Common myeloid progenitor, CD34-positive (primary cell): Measurements from ENCODE around the gene MMP14.

Source experiments
- CTCF ChIA-PET: fragments of 350-600 bp; sonication (Branson Sonifier 250); formaldehyde crosslinking; loops from one replicate; lab custom pipeline; 2021; ENCODE audit warnings: antibody characterized with exemption; lab: Charles Lee
- POLR2A ChIA-PET: fragments of 350-600 bp; sonication (Branson Sonifier 250); formaldehyde crosslinking; loops from one replicate; lab custom pipeline; 2021; ENCODE audit warnings: antibody characterized with exemption; lab: Charles Lee
- DNase-seq, 3 donors: peaks; one replicate each; pipeline versions ENCODE4 v3.0.0 to v3.0.0-alpha.2; 2013
- H3K27ac ChIP-seq, 2 experiments: 1 replicate in 1 of 2; 2 replicates in 1 of 2; pipeline ENCODE4 v1.7.0; 2013; ENCODE audit warnings: inconsistent platforms in 2 of 2, low read length in 2 of 2, mild to moderate bottlenecking in 2 of 2, low read depth in 1 of 2, moderate library complexity in 1 of 2; ENCODE audit not compliant: severe bottlenecking in 2 of 2, insufficient read depth in 1 of 2, poor library complexity in 1 of 2
- H3K27me3 ChIP-seq, 5 experiments: replicated peaks in 2 of 5; 1 replicate in 3 of 5; 2 replicates in 2 of 5; pipeline versions ENCODE4 v1.6.1 to v1.7.0; 2013; ENCODE audit warnings: low read length in 4 of 5, mild to moderate bottlenecking in 2 of 5, moderate library complexity in 2 of 5, inconsistent platforms in 1 of 5; ENCODE audit not compliant: insufficient read depth in 5 of 5, control insufficient read depth in 4 of 5
- H3K36me3 ChIP-seq, 4 experiments: 1 replicate in 2 of 4; 2 replicates in 2 of 4; pipeline versions ENCODE4 v1.6.1 to v1.7.0; 2013; ENCODE audit warnings: low read length in 3 of 4, control low read depth in 1 of 4, mild to moderate bottlenecking in 1 of 4; ENCODE audit not compliant: control insufficient read depth in 4 of 4, insufficient read depth in 4 of 4
- H3K4me1 ChIP-seq, 4 experiments: 1 replicate in 3 of 4; 2 replicates in 1 of 4; pipeline versions ENCODE4 v1.6.1 to v1.7.1; 2013; ENCODE audit warnings: low read length in 3 of 4, mild to moderate bottlenecking in 3 of 4, control low read depth in 1 of 4, inconsistent platforms in 1 of 4, moderate library complexity in 1 of 4; ENCODE audit not compliant: control insufficient read depth in 4 of 4, insufficient read depth in 4 of 4; ENCODE audit errors: control extremely low read depth in 1 of 4
- H3K4me3 ChIP-seq, 7 experiments: 1 replicate in 4 of 7; 2 replicates in 3 of 7; pipeline versions ENCODE4 v1.5.1 to v1.7.0; 2013; ENCODE audit warnings: mild to moderate bottlenecking in 7 of 7, low read length in 6 of 7, moderate library complexity in 6 of 7, inconsistent platforms in 2 of 7, low read depth in 2 of 7, control low read depth in 1 of 7; ENCODE audit not compliant: insufficient read depth in 4 of 7, control insufficient read depth in 1 of 7; ENCODE audit errors: extremely low read depth in 1 of 7
- H3K9me3 ChIP-seq, 5 experiments: 1 replicate in 4 of 5; 2 replicates in 1 of 5; pipeline versions ENCODE4 v1.6.1 to v1.7.1; 2013; ENCODE audit warnings: low read length in 4 of 5, mild to moderate bottlenecking in 2 of 5, inconsistent platforms in 1 of 5, low read depth in 1 of 5, moderate library complexity in 1 of 5; ENCODE audit not compliant: control insufficient read depth in 4 of 5, insufficient read depth in 2 of 5; ENCODE audit errors: control extremely low read depth in 1 of 5
- WGBS: methylation state at CpG from one replicate; pipeline ENCODE4 v1.1.5; 2013; ENCODE audit not compliant: insufficient coverage; 5-methylcytosine and 5-hydroxymethylcytosine counted together

Gene MMP14

DNA sequence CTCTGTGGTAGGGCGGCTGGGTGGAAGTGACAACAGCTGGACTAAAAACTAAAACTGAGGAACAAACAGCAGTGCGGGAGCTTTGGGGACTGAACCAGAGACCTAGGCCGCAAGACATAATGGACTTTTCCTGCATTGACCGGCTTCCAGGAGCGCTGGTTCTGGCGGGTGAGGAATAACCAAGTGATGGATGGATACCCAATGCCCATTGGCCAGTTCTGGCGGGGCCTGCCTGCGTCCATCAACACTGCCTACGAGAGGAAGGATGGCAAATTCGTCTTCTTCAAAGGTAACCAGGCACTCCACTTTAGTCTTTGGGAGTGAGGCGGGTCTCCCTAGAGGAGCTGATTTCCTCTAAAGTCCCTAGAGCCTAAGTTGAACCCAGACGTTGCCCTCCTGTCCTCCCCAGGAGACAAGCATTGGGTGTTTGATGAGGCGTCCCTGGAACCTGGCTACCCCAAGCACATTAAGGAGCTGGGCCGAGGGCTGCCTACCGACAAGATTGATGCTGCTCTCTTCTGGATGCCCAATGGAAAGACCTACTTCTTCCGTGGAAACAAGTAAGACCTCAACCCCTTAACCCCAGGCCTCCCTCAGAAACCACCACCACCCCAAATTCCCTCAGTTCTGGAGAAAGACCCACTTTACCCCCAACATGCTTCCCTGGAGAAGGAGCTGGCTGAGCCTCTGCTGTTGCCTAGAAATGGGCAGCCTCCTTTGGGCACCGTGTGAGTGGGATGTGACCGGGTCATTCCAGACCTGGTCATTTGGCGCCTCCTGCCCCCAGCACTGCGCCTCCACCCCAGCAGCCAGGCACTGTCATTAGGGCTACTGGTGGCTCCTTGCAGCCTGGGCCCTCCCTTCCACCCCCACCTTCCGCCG is 8.1 kb downstream of the MMP14 start:
- Histone ChIP-seq H3K4me1 (peaks cover 3 to 27% (median 22%) of the 10 kb centered on the region in 4 experiments), H3K36me3 (no peaks in the 10 kb centered on the region), H3K27ac (no peak overlapping the region), H3K27me3 (peaks cover 0 to 18% (median 3%) of the 10 kb centered on the region in 5 experiments), H3K4me3 (no peak overlapping the region), H3K9me3 (no peaks in the 10 kb centered on the region)
- ChIA-PET POLR2A (no interaction called here), CTCF (interaction anchor here (1.6 to 23.5 kb wide), 4 partner anchors 9 to 272 kb away, joined by 4 to 707 read pairs (median 10); partner anchors contain the start of genes MMP14 and MRPL52)
- no peak for DNase-seq
- WGBS = 98% methylated on average over 20 of the region's 22 CpGs

DNA sequence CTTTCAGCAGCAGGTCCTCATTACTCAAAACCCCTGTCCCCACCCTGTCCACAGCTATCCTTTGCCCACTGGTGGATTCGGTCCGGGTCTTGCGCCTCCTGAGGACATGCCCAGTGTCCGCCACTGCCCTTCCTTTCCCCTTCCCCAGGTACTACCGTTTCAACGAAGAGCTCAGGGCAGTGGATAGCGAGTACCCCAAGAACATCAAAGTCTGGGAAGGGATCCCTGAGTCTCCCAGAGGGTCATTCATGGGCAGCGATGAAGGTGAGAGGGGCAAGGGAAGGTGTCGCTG is 8.7 kb downstream of the MMP14 start:
- H3K27me3 ChIP-seq = peaks cover 0 to 16% (median 4%) of the 10 kb centered on the region in 5 experiments
- no peaks in the 10 kb centered on the region for H3K36me3 ChIP-seq
- no peaks in the 10 kb centered on the region for H3K9me3 ChIP-seq
- no peak overlapping the region for H3K27ac ChIP-seq
- WGBS = 91% methylated on average over 6 of the region's 9 CpGs
- H3K4me3 ChIP-seq = no peak overlapping the region
- ChIA-PET POLR2A (no interaction called here), CTCF (interaction anchor here (2.1 to 23.5 kb wide), 3 partner anchors 8 to 15 kb away, joined by 8 to 707 read pairs (median 11); partner anchors contain the start of genes MMP14 and MRPL52)
- peaks cover 3 to 27% (median 20%) of the 10 kb centered on the region in 4 experiments for H3K4me1 ChIP-seq
- no peak for DNase-seq

DNA sequence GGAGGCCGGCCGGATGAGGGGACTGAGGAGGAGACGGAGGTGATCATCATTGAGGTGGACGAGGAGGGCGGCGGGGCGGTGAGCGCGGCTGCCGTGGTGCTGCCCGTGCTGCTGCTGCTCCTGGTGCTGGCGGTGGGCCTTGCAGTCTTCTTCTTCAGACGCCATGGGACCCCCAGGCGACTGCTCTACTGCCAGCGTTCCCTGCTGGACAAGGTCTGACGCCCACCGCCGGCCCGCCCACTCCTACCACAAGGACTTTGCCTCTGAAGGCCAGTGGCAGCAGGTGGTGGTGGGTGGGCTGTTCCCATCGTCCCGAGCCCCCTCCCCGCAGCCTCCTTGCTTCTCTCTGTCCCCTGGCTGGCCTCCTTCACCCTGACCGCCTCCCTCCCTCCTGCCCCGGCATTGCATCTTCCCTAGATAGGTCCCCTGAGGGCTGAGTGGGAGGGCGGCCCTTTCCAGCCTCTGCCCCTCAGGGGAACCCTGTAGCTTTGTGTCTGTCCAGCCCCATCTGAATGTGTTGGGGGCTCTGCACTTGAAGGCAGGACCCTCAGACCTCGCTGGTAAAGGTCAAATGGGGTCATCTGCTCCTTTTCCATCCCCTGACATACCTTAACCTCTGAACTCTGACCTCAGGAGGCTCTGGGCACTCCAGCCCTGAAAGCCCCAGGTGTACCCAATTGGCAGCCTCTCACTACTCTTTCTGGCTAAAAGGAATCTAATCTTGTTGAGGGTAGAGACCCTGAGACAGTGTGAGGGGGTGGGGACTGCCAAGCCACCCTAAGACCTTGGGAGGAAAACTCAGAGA is 9.6 kb downstream of the MMP14 start:
- no peaks in the 10 kb centered on the region for H3K36me3 ChIP-seq
- ChIA-PET POLR2A (no interaction called here), CTCF (interaction anchor here (1.5 to 23.5 kb wide), 3 partner anchors 7 to 65 kb away, joined by 3 to 707 read pairs (median 11); partner anchors contain the start of genes MMP14 and MRPL52)
- H3K9me3 ChIP-seq = no peaks in the 10 kb centered on the region
- no peak overlapping the region for H3K27ac ChIP-seq
- H3K4me1 ChIP-seq = peaks cover 3 to 30% (median 23%) of the 10 kb centered on the region in 4 experiments
- H3K27me3 ChIP-seq = peaks cover 0 to 16% (median 4%) of the 10 kb centered on the region in 5 experiments
- DNase-seq = no peak
- no peak overlapping the region for H3K4me3 ChIP-seq
- WGBS = 92% methylated on average over 11 of the region's 26 CpGs

DNA sequence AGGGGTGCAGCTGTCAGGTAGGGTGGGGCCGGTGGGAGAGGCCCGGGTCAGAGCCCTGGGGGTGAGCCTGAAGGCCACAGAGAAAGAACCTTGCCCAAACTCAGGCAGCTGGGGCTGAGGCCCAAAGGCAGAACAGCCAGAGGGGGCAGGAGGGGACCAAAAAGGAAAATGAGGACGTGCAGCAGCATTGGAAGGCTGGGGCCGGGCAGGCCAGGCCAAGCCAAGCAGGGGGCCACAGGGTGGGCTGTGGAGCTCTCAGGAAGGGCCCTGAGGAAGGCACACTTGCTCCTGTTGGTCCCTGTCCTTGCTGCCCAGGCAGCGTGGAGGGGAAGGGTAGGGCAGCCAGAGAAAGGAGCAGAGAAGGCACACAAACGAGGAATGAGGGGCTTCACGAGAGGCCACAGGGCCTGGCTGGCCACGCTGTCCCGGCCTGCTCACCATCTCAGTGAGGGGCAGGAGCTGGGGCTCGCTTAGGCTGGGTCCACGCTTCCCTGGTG is 10.5 kb downstream of the MMP14 start:
- ChIA-PET CTCF (interaction anchor here (1.1 to 23.5 kb wide), 3 partner anchors 13 to 65 kb away, joined by 3 to 707 read pairs (median 3); partner anchors contain the start of genes MMP14 and MRPL52), POLR2A (interaction anchor here (2.6 kb wide), 1 partner anchor 9 kb away, joined by 16 read pairs; the partner anchor contains the start of gene MMP14)
- WGBS = 97% methylated on average over 9 of the region's 11 CpGs
- Histone ChIP-seq H3K9me3 (no peaks in the 10 kb centered on the region), H3K4me1 (peaks cover 3 to 38% (median 29%) of the 10 kb centered on the region in 4 experiments), H3K36me3 (no peaks in the 10 kb centered on the region), H3K27ac (no peak overlapping the region), H3K4me3 (no peak overlapping the region), H3K27me3 (peaks cover 0 to 16% (median 4%) of the 10 kb centered on the region in 5 experiments)
- DNase-seq = no peak

DNA sequence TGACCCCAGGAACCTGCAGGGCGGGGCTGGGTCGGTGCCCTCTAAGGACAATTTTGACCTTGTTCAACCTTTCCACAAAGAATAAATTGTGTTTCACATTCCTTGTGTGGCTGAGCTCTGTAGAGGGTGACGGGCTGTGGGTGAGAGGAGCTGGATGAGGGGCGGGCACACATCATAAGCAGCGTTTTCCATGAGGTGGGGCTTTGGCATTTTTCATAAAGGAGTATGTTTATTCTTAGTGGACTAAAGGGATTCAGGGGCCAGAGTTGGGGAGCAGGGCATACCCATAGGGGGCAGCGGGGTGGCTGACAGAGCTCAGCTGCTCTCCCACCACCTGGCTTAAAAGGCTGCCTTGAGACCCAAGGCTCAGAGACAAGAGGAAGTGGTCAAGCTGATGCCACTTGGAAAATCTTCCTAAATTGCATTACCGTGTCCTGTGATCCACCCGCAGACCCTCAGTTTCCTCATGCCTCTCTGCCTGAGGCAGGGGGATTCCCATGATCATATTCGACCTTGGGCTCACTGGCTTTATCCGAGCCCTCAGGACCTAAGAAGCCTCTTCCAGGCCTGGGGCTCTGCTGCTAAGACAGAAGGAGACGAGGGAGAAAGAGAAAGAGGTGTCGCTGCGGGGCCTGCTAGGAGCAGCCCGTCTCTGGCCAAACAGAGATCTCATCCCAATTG is 11.4 kb downstream of the MMP14 start:
- peak overlapping the region in 3 of 7 experiments; percentile 26 to 55 (median 35) for H3K4me3 ChIP-seq
- CTCF ChIA-PET = interaction anchor here (1.1 to 23.5 kb wide), 11 partner anchors 12 to 291 kb away, joined by 3 to 707 read pairs (median 3); partner anchors contain the start of genes MMP14 and MRPL52
- no peak for DNase-seq

More for the DNA sequence above, 11.4 kb downstream of the MMP14 start:
- Histone ChIP-seq H3K36me3 (no peaks in the 10 kb centered on the region), H3K4me1 (peaks cover 3 to 41% (median 32%) of the 10 kb centered on the region in 4 experiments), H3K9me3 (no peaks in the 10 kb centered on the region), H3K27ac (no peak overlapping the region), H3K27me3 (peaks cover 0 to 11% (median 0%) of the 10 kb centered on the region in 5 experiments)
- POLR2A ChIA-PET = interaction anchor here (1.6 to 2.6 kb wide), 3 partner anchors 10 to 24 kb away, joined by 11 to 16 read pairs (median 14); partner anchors contain the start of gene MMP14
- 29% methylated on average over 5 of the region's 14 CpGs for WGBS
